22Rv1 (cell line): ENCODE data around the gene PRR36.

Experiments
- ZFX ChIP-seq: fragments of 450-650 bp; IDR thresholded peaks from 2 replicates; pipeline ENCODE4 v1.6.1; 2017; ENCODE audit warnings: antibody characterized with exemption, borderline replicate concordance
- TF ChIP-seq, protein P1 (sequence below): fragments of 450-650 bp; IDR thresholded peaks from 2 replicates; pipeline ENCODE4 v1.5.1; 2017; ENCODE audit warnings: mild to moderate bottlenecking

DNA sequence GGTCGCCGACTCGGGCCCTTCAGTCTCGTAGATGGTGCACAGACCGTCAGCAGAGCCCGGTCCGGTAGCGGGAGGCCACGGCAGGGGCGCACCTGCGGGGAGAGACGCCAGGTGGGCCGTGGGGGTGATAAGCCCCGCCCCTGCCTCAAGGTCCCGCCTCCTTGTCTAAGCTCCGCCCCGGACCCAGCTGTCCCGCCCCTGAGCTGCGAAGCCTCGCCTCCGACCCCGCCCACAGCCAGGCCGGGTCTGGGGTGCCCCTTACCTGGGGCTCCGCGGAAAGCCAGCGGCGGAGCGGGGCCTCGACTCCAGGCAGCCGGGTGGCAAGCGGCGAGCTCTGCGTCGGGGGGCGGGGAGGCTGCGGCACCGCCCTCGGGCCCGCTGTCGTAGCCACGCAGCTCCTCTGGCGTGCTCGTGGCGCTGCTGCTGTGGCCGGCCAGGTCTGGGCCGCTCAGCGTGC is 4.7 kb downstream of the PRR36 start:
- TF ChIP-seq, protein P1, sequence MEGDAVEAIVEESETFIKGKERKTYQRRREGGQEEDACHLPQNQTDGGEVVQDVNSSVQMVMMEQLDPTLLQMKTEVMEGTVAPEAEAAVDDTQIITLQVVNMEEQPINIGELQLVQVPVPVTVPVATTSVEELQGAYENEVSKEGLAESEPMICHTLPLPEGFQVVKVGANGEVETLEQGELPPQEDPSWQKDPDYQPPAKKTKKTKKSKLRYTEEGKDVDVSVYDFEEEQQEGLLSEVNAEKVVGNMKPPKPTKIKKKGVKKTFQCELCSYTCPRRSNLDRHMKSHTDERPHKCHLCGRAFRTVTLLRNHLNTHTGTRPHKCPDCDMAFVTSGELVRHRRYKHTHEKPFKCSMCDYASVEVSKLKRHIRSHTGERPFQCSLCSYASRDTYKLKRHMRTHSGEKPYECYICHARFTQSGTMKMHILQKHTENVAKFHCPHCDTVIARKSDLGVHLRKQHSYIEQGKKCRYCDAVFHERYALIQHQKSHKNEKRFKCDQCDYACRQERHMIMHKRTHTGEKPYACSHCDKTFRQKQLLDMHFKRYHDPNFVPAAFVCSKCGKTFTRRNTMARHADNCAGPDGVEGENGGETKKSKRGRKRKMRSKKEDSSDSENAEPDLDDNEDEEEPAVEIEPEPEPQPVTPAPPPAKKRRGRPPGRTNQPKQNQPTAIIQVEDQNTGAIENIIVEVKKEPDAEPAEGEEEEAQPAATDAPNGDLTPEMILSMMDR: peak; percentile 81
- no peak for TF ChIP-seq ZFX
